Fibroblast of lung (primary cell): Measurements from ENCODE around the gene CTNNA2.

Experiments
- CTCF ChIP-seq, 2 donors: IDR thresholded peaks in 1 of 2; conservative IDR thresholded peaks in 1 of 2; 1 replicate in 1 of 2; 2 replicates in 1 of 2; pipeline ENCODE4 v1.5.1; 2011 to 2012; ENCODE audit warnings: low read length in 2 of 2, control low read depth in 1 of 2, inconsistent platforms in 1 of 2, low read depth in 1 of 2, mild to moderate bottlenecking in 1 of 2
- EZH2 ChIP-seq: IDR thresholded peaks from 2 replicates; pipeline ENCODE4 v1.5.1; 2012; ENCODE audit warnings: low read length, control low read depth, mild to moderate bottlenecking; ENCODE audit errors: missing control alignments

GRCh38 chr2:80348078-80348477, 835.2 kb downstream of the CTNNA2 start:
- TF ChIP-seq CTCF (conservative IDR thresholded peaks at IDR 0.05 in 1 of 2, IDR thresholded peaks at IDR 0.05 in 1 of 2; ENCODE audit: low read depth in 1 of 2, low read length in 2 of 2) (no peak), EZH2 (no peak)
